ENCODE measurements around the gene DOK7.

GRCh38 chr4:3497095-3497494 lies 34.0 kb downstream of the DOK7 start:
- TF ChIP-seq ZFP3 (CRISPR knock-in tag; IDR thresholded peaks at IDR 0.05) (no peak), PATZ1 (CRISPR knock-in tag; IDR thresholded peaks at IDR 0.05; ENCODE audit: borderline replicate concordance) (no peak), TCF4 (CRISPR knock-in tag; IDR thresholded peaks at IDR 0.05; ENCODE audit: borderline replicate concordance) (no peak), RARB (CRISPR knock-in tag; IDR thresholded peaks at IDR 0.05) (no peak), ZNF565 (CRISPR knock-in tag; conservative IDR thresholded peaks at IDR 0.05; ENCODE audit: low read depth) (no peak), POU6F1 (CRISPR knock-in tag; IDR thresholded peaks at IDR 0.05; ENCODE audit: borderline replicate concordance, low read depth) (no peak), ZFP30 (CRISPR knock-in tag; IDR thresholded peaks at IDR 0.05) (no peak), SNAI2 (CRISPR knock-in tag; IDR thresholded peaks at IDR 0.05) (no peak)
